GM12878 (cell line): Measurements from ENCODE around the gene ADH7. TPM values are rescaled to one million over a fixed set of nuclear protein-coding genes. Genes with fewer than 3 reads are reported as not detected.

Experiments
- ATAC-seq: fragments of 200-7000 bp; cut with Tn5 transposase; 3 replicates; pipeline ENCODE4 v1.9.1; 2020; ENCODE audit warnings: mild to moderate bottlenecking, moderate library complexity
- BruUV-seq: library from RNA; stranded (reverse); fragments of 400-500 nt; replicated peaks from 2 replicates; lab custom pipeline; 2021; lab: Mats Ljungman, UMichigan
- CTCF ChIA-PET: fragments of 300-600 bp; sonication (Branson Sonifier 250); formaldehyde crosslinking; extraction: SDS; loops from one replicate; lab custom pipeline; 2021; ENCODE audit warnings: inconsistent platforms; lab: Yijun Ruan, JAX
- POLR2A ChIA-PET: fragments of 350-600 bp; formaldehyde crosslinking; extraction: SDS; loops from one replicate; lab custom pipeline; 2021; ENCODE audit warnings: inconsistent platforms; lab: Charles Lee
- RAD21 ChIA-PET: fragments of 300-600 bp; sonication (Branson Sonifier 250); formaldehyde crosslinking; loops from one replicate; lab custom pipeline; 2023; ENCODE audit warnings: antibody characterized with exemption; ENCODE audit not compliant: unreplicated experiment; lab: Charles Lee
- SMC1A ChIA-PET: fragments of 300-600 bp; sonication (Branson Sonifier 250); formaldehyde crosslinking; loops from one replicate; lab custom pipeline; 2023; ENCODE audit not compliant: unreplicated experiment, uncharacterized antibody; lab: Charles Lee
- DNase-seq: peaks from one replicate; pipeline ENCODE4 v3.0.0-alpha.2; 2011; ENCODE audit warnings: low read depth, low spot score
- FAIRE-seq: peaks from 3 replicates; lab custom pipeline; 2011; peaks lifted over from hg19 to GRCh38; lab: Jason Lieb, UNC
- H2AFZ ChIP-seq: 2 replicates; pipeline ENCODE4 v1.6.0; 2011; ENCODE audit warnings: low read depth, low read length, control low read depth; ENCODE audit not compliant: control insufficient read depth
- H3K27ac ChIP-seq: 2 replicates; pipeline ENCODE4 v1.5.1; 2011; ENCODE audit warnings: control low read depth; ENCODE audit not compliant: control insufficient read depth, insufficient read depth
- H3K27me3 ChIP-seq, 2 experiments: replicated peaks in 1 of 2; 2 replicates each; pipeline versions ENCODE4 v1.6.0 to v1.6.1; 2011; ENCODE audit warnings: low read length in 1 of 2; ENCODE audit not compliant: control insufficient read depth in 2 of 2, insufficient read depth in 2 of 2
- H3K36me3 ChIP-seq, 2 experiments: 2 replicates each; pipeline ENCODE4 v1.5.1; 2011; ENCODE audit warnings: low read length in 1 of 2; ENCODE audit not compliant: control insufficient read depth in 2 of 2, insufficient read depth in 2 of 2
- H3K4me1 ChIP-seq: 2 replicates; pipeline ENCODE4 v1.6.1; 2011; ENCODE audit warnings: mild to moderate bottlenecking, low read length, moderate library complexity, mixed read lengths; ENCODE audit not compliant: control insufficient read depth, insufficient read depth
- H3K4me2 ChIP-seq: 2 replicates; pipeline ENCODE4 v1.6.0; 2011; ENCODE audit warnings: control low read depth; ENCODE audit not compliant: control insufficient read depth, insufficient read depth
- H3K4me3 ChIP-seq: fragments of 200-600 bp; sonication (generic); 2 replicates; pipeline ENCODE4 v1.5.1; 2016
- H3K79me2 ChIP-seq: 2 replicates; pipeline ENCODE4 v1.6.0; 2011; ENCODE audit warnings: low read length; ENCODE audit not compliant: control insufficient read depth, insufficient read depth
- H3K9ac ChIP-seq: 2 replicates; pipeline ENCODE4 v1.8.0; 2011; ENCODE audit warnings: low read length, control low read depth, mixed read lengths; ENCODE audit not compliant: control insufficient read depth, insufficient read depth
- H3K9me3 ChIP-seq: replicated peaks from 3 replicates; pipeline ENCODE4 v1.5.1; 2011; ENCODE audit warnings: mild to moderate bottlenecking, low read length; ENCODE audit not compliant: control insufficient read depth, insufficient read depth
- H4K20me1 ChIP-seq: 2 replicates; pipeline ENCODE4 v1.6.0; 2011; ENCODE audit not compliant: control insufficient read depth, insufficient read depth
- GATAD2B ChIP-seq: fragments of 450-650 bp; conservative IDR thresholded peaks from 2 replicates; pipeline ENCODE4 v1.6.1; 2017; ENCODE audit warnings: low read depth, mild to moderate bottlenecking, moderate library complexity
- JUNB ChIP-seq: IDR thresholded peaks from 2 replicates; pipeline ENCODE4 v1.6.1; 2016; ENCODE audit warnings: antibody characterized with exemption, mild to moderate bottlenecking
- NFIC ChIP-seq: IDR thresholded peaks from 2 replicates; pipeline ENCODE4 v1.6.1; 2012; ENCODE audit warnings: low read depth, mild to moderate bottlenecking, inconsistent platforms, low read length, moderate library complexity
- PAX8 ChIP-seq: fragments of 450-650 bp; IDR thresholded peaks from 2 replicates; pipeline ENCODE4 v1.6.1; 2017; ENCODE audit warnings: mild to moderate bottlenecking, moderate library complexity
- RAD21 ChIP-seq: IDR thresholded peaks from 2 replicates; pipeline ENCODE4 v1.6.1; 2011; ENCODE audit warnings: mild to moderate bottlenecking, low read depth, low read length, moderate library complexity; ENCODE audit not compliant: insufficient read depth
- STAT1 ChIP-seq: fragments of 450-650 bp; conservative IDR thresholded peaks from 2 replicates; pipeline ENCODE4 v1.6.1; 2014; ENCODE audit warnings: antibody characterized with exemption, mild to moderate bottlenecking
- YY1 ChIP-seq: IDR thresholded peaks from 2 replicates; pipeline ENCODE4 v1.6.1; 2011; ENCODE audit warnings: low read depth, mild to moderate bottlenecking, low read length
- in situ Hi-C: fragments of 300-500 bp; cut with MboI; formaldehyde crosslinking; loops from 9 replicates; pipeline ENCODE4 v1.14.3; 2018; ENCODE audit warnings: mixed read lengths
- intact Hi-C: fragments of 100-400 bp; cut with micrococcal nuclease; formaldehyde crosslinking; loops from one replicate; pipeline ENCODE4 v1.14.2; 2022; ENCODE audit not compliant: unreplicated experiment
- polyA plus RNA-seq, 11 experiments: library from polyadenylated mRNA; depleted of rRNA in 4 of 11; unstranded in 6 of 11; stranded (reverse) in 5 of 11; fragments of >200 nt; fragmentation: Nextera tagmentation in 4 of 11; fragmentation: Illumina TruSeq in 1 of 11; extraction: Ambion mirVana in 4 of 11; extraction: Trizol in 1 of 11; gene quantifications; 1 replicate in 1 of 11; 2 replicates in 10 of 11; pipeline versions ENCODE4 v1.2.1 to v1.2.3, GENCODE V29; 2011 to 2016; ENCODE audit warnings: inconsistent platforms in 2 of 11, missing spikeins in 2 of 11, low read depth in 1 of 11
- total RNA-seq, 4 experiments: library from RNA; depleted of rRNA in 3 of 4; stranded (reverse); fragments of >200 nt in 3 of 4; fragmentation: Illumina TruSeq in 1 of 4; extraction: Trizol in 1 of 4; gene quantifications; 2 replicates each; pipeline versions ENCODE4 v1.2.1 to v1.2.3, GENCODE V29; 2013 to 2021
- TF ChIP-seq, protein P1 (sequence below): fragments of 450-650 bp; IDR thresholded peaks from 2 replicates; pipeline ENCODE4 v1.6.1; 2017; ENCODE audit warnings: mild to moderate bottlenecking, moderate library complexity
- TF ChIP-seq, protein P2 (sequence below): IDR thresholded peaks from 2 replicates; pipeline ENCODE4 v1.6.1; 2011; ENCODE audit warnings: low read depth, low read length, improper control_type of control experiment, borderline replicate concordance

The ADH7 gene
- total and polyA plus RNA-seq, 10 of the 15 experiments (the other 5 are each of a cell fraction or from before 2014, with no cell fraction given), result not detected

DNA sequence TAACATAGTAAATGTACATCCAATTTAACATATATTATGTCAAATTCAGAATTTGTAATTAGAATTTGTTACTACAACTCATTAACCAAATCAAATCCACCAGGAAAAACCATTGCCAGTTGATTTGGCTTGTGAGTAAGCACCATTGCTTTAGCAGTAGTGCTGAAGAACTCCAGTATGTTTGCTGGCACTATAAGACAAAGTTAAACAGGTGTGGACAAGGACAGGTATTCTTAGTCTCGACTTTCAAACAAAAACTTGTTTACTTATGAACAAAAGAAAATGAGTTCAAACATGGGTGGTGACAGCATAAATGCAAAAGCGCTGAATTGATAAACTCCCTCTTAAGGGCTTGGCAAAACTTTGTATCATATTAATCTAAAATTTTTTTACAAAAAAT is 1.3 kb upstream of the ADH7 start (continued):
- TF ChIP-seq YY1 (no peak), STAT1 (no peak), NFIC (no peak), PAX8 (no peak)
- TF ChIP-seq, protein P1, sequence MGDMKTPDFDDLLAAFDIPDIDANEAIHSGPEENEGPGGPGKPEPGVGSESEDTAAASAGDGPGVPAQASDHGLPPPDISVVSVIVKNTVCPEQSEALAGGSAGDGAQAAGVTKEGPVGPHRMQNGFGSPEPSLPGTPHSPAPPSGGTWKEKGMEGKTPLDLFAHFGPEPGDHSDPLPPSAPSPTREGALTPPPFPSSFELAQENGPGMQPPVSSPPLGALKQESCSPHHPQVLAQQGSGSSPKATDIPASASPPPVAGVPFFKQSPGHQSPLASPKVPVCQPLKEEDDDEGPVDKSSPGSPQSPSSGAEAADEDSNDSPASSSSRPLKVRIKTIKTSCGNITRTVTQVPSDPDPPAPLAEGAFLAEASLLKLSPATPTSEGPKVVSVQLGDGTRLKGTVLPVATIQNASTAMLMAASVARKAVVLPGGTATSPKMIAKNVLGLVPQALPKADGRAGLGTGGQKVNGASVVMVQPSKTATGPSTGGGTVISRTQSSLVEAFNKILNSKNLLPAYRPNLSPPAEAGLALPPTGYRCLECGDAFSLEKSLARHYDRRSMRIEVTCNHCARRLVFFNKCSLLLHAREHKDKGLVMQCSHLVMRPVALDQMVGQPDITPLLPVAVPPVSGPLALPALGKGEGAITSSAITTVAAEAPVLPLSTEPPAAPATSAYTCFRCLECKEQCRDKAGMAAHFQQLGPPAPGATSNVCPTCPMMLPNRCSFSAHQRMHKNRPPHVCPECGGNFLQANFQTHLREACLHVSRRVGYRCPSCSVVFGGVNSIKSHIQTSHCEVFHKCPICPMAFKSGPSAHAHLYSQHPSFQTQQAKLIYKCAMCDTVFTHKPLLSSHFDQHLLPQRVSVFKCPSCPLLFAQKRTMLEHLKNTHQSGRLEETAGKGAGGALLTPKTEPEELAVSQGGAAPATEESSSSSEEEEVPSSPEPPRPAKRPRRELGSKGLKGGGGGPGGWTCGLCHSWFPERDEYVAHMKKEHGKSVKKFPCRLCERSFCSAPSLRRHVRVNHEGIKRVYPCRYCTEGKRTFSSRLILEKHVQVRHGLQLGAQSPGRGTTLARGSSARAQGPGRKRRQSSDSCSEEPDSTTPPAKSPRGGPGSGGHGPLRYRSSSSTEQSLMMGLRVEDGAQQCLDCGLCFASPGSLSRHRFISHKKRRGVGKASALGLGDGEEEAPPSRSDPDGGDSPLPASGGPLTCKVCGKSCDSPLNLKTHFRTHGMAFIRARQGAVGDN, result no peak
- TF ChIP-seq, protein P2, sequence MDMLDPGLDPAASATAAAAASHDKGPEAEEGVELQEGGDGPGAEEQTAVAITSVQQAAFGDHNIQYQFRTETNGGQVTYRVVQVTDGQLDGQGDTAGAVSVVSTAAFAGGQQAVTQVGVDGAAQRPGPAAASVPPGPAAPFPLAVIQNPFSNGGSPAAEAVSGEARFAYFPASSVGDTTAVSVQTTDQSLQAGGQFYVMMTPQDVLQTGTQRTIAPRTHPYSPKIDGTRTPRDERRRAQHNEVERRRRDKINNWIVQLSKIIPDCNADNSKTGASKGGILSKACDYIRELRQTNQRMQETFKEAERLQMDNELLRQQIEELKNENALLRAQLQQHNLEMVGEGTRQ, result no peak

DNA sequence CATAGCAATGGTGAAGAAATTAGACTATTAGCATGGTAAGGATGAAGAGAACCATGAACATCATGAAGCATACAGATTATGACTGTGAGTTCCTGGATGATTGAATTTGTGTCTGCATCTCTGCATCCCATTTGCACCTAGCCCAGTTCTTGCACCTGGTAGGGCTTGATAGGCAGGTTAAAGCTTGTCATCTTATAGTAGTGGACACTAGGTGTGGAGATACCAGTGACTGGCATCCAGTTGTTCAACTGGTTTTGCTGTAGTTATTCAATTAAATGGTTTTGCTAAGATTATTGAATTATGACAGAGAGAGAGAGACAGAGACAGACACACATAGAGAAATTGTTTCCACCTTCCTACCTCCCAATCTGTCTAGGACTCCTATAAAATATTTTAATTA is 5.0 kb downstream of the ADH7 start:
- SMC1A ChIA-PET, result interaction anchor here (1.0 kb wide), 1 partner anchor 18 kb away, joined by 3 read pairs; no protein-coding TSS in a partner anchor
- TF ChIP-seq GATAD2B, result no peak
- no peak for TF ChIP-seq JUNB
- no peak for TF ChIP-seq RAD21
- TF ChIP-seq, all 136 proteins: peak for 0
- Histone ChIP-seq H3K27ac (no peak overlapping the region), H3K4me2 (no peak overlapping the region), H2AFZ (no peak overlapping the region), H3K9me3 (no peaks in the 10 kb centered on the region), H3K27me3 (no peaks in the 10 kb centered on the region), H3K9ac (no peak overlapping the region), H4K20me1 (no peaks in the 10 kb centered on the region), H3K4me3 (no peak overlapping the region), H3K4me1 (no peaks in the 10 kb centered on the region), H3K36me3 (no peaks in the 10 kb centered on the region), H3K79me2 (no peaks in the 10 kb centered on the region)
- ChIA-PET POLR2A (no interaction called here), CTCF (interaction anchor here (0.6 kb wide), 1 partner anchor 18 kb away, joined by 3 read pairs; no protein-coding TSS in a partner anchor), RAD21 (no interaction called here)
- intact Hi-C loops (no loop called here), in situ Hi-C loops (no loop called here)
- FAIRE-seq (no peak), ATAC-seq (no peak), DNase-seq (no peak)
- BruUV-seq, result no TSS peak
